CD14-positive monocyte (primary cell): ENCODE measurements around the gene CENPP. TPM values are rescaled to one million over a fixed set of nuclear protein-coding genes. Genes with fewer than 3 reads are reported as not detected.

ENCODE experiments used
- DNase-seq, 3 donors: peaks; one replicate each; pipeline ENCODE4 v3.0.0-alpha.2; 2011 to 2022
- H2AFZ ChIP-seq: 2 replicates; pipeline ENCODE4 v1.6.0; 2012; ENCODE audit warnings: mild to moderate bottlenecking, low read depth, low read length, inconsistent platforms; ENCODE audit not compliant: insufficient read depth, poor library complexity, severe bottlenecking
- H3K27ac ChIP-seq, 2 donors: 1 replicate in 1 of 2; 2 replicates in 1 of 2; pipeline ENCODE4 v1.5.1; 2012 to 2013; ENCODE audit warnings: low read length in 2 of 2, control low read depth in 1 of 2, inconsistent platforms in 1 of 2, low read depth in 1 of 2, mild to moderate bottlenecking in 1 of 2
- H3K27me3 ChIP-seq, 2 donors: one replicate each; pipeline versions ENCODE4 v1.6.0 to v1.6.1; 2011 to 2013; ENCODE audit warnings: low read length in 2 of 2; ENCODE audit not compliant: control insufficient read depth in 2 of 2, insufficient read depth in 2 of 2
- H3K36me3 ChIP-seq, 2 donors: replicated peaks in 1 of 2; 1 replicate in 1 of 2; 2 replicates in 1 of 2; pipeline versions ENCODE4 v1.5.1 to v1.6.1; 2012 to 2013; ENCODE audit warnings: low read length in 2 of 2, control low read depth in 1 of 2, inconsistent platforms in 1 of 2, mild to moderate bottlenecking in 1 of 2; ENCODE audit not compliant: insufficient read depth in 2 of 2, control insufficient read depth in 1 of 2
- H3K4me1 ChIP-seq, 2 donors: 1 replicate in 1 of 2; 2 replicates in 1 of 2; pipeline versions ENCODE4 v1.5.1 to v1.6.1; 2012 to 2013; ENCODE audit warnings: low read length in 2 of 2, control low read depth in 1 of 2, inconsistent platforms in 1 of 2, mild to moderate bottlenecking in 1 of 2, moderate library complexity in 1 of 2; ENCODE audit not compliant: insufficient read depth in 2 of 2, control insufficient read depth in 1 of 2
- H3K4me2 ChIP-seq: replicated peaks from 2 replicates; pipeline ENCODE3; 2012; ENCODE audit warnings: low read length, moderate library complexity, mild to moderate bottlenecking; ENCODE audit not compliant: poor library complexity, severe bottlenecking; ENCODE audit errors: extremely low read depth
- H3K4me3 ChIP-seq, 3 experiments: fragments of 200-600 bp in 1 of 3; sonication (generic) in 1 of 3; replicated peaks in 1 of 3; 1 replicate in 2 of 3; 2 replicates in 1 of 3; pipeline ENCODE4 v1.5.1; 2011 to 2013; ENCODE audit warnings: low read length in 3 of 3, mild to moderate bottlenecking in 3 of 3, control low read depth in 2 of 3, low read depth in 2 of 3, inconsistent platforms in 1 of 3, moderate library complexity in 1 of 3
- H3K79me2 ChIP-seq: 2 replicates; pipeline ENCODE4 v1.6.0; 2012; ENCODE audit warnings: mild to moderate bottlenecking, control low read depth, inconsistent platforms, low read length, moderate library complexity; ENCODE audit not compliant: insufficient read depth
- H3K9ac ChIP-seq: 2 replicates; pipeline ENCODE4 v1.6.0; 2017; ENCODE audit warnings: low read length, mild to moderate bottlenecking; ENCODE audit not compliant: insufficient read depth, poor library complexity, severe bottlenecking
- H3K9me3 ChIP-seq, 2 donors: replicated peaks in 1 of 2; 1 replicate in 1 of 2; 2 replicates in 1 of 2; pipeline versions ENCODE4 v1.5.1 to v1.6.1; 2012 to 2013; ENCODE audit warnings: low read length in 2 of 2, control low read depth in 1 of 2; ENCODE audit not compliant: control insufficient read depth in 1 of 2, insufficient read depth in 1 of 2
- H4K20me1 ChIP-seq: 2 replicates; pipeline ENCODE4 v1.6.0; 2012; ENCODE audit warnings: mild to moderate bottlenecking, low read length, control low read depth, moderate library complexity; ENCODE audit not compliant: insufficient read depth
- H3K27ac Mint-ChIP-seq, 7 donors: one replicate each; pipeline ENCODE4 v1.8.0; 2020; ENCODE audit warnings: mild to moderate bottlenecking in 7 of 7, mixed read lengths in 7 of 7, moderate library complexity in 6 of 7, inconsistent platforms in 2 of 7
- H3K27me3 Mint-ChIP-seq, 3 donors: one replicate each; pipeline ENCODE4 v1.8.0; 2021 to 2022; ENCODE audit warnings: low read depth in 3 of 3, mild to moderate bottlenecking in 3 of 3, mixed read lengths in 3 of 3, moderate library complexity in 3 of 3, inconsistent platforms in 1 of 3
- H3K36me3 Mint-ChIP-seq, 2 donors: one replicate each; pipeline ENCODE4 v1.8.0; 2020; ENCODE audit warnings: mixed read lengths in 2 of 2, inconsistent platforms in 1 of 2, mild to moderate bottlenecking in 1 of 2
- H3K4me1 Mint-ChIP-seq: one replicate; pipeline ENCODE4 v1.8.0; 2020; ENCODE audit warnings: mild to moderate bottlenecking, mixed read lengths
- H3K4me3 Mint-ChIP-seq, 2 donors: one replicate each; pipeline ENCODE4 v1.8.0; 2020; ENCODE audit warnings: mild to moderate bottlenecking in 2 of 2, mixed read lengths in 2 of 2, moderate library complexity in 1 of 2
- H3K9me3 Mint-ChIP-seq, 7 donors: one replicate each; pipeline ENCODE4 v1.8.0; 2020 to 2022; ENCODE audit warnings: mixed read lengths in 7 of 7, mild to moderate bottlenecking in 6 of 7, moderate library complexity in 6 of 7, inconsistent platforms in 2 of 7
- CTCF ChIP-seq: fragments of 200-600 bp; IDR thresholded peaks from one replicate; pipeline ENCODE4 v1.8.0; 2022; ENCODE audit warnings: antibody characterized with exemption, mild to moderate bottlenecking
- WGBS: methylation state at CpG from one replicate; pipeline ENCODE4 v1.1.5; 2013; ENCODE audit warnings: missing lambda C conversion rate; ENCODE audit not compliant: insufficient coverage; 5-methylcytosine and 5-hydroxymethylcytosine counted together
- intact Hi-C, 2 donors: fragments of 100-400 bp; cut with micrococcal nuclease; formaldehyde crosslinking; loops; one replicate each; pipeline versions ENCODE4 v1.15.0 to v1.15.1; 2023
- polyA plus RNA-seq, 3 donors: library from polyadenylated mRNA; depleted of rRNA in 1 of 3; unstranded in 2 of 3; stranded (reverse) in 1 of 3; fragments of 300-500 nt in 2 of 3; fragments of >200 nt in 1 of 3; fragmentation: Illumina TruSeq in 2 of 3; gene quantifications; 1 replicate in 2 of 3; 2 replicates in 1 of 3; pipeline ENCODE4 v1.2.3, GENCODE V29; 2012 to 2021

The CENPP gene
- polyA plus RNA-seq, 3 donors = 0.50 to 1.1 (median 1.1) TPM

- Histone ChIP-seq H4K20me1 (no peaks in the 10 kb centered on the region), H3K9ac (no peak overlapping the region), H2AFZ (peak overlapping the region; percentile 21), H3K4me2 (peak overlapping the region; percentile 63), H3K27ac (peak overlapping the region in 1 of 2 donors; percentile 67), H3K4me1 (peaks cover 16 to 22% of the 10 kb centered on the region in 2 donors), H3K36me3 (no peaks in the 10 kb centered on the region), H3K27me3 (no peaks in the 10 kb centered on the region), H3K79me2 (no peaks in the 10 kb centered on the region), H3K4me3 (peak overlapping the region in 1 of 3 experiments; percentile 8), H3K9me3 (peaks cover 8 to 18% of the 10 kb centered on the region in 2 donors)
- Mint-ChIP-seq H3K27ac (peak overlapping the region in 4 of 7 donors; percentile 23 to 87 (median 78)), H3K4me3 (no peak overlapping the region), H3K4me1 (peaks cover 37% of the 10 kb centered on the region), H3K27me3 (peaks cover 0 to 4% (median 0%) of the 10 kb centered on the region in 3 donors), H3K36me3 (peaks cover 6 to 15% of the 10 kb centered on the region in 2 donors), H3K9me3 (peaks cover 10 to 19% (median 15%) of the 10 kb centered on the region in 7 donors)
- DNase-seq = no peak
- WGBS = no CpG with 5 or more reads among the region's 1 CpG
- no peak for TF ChIP-seq CTCF
- intact Hi-C loops = no loop called here
Measured at GRCh38 chr9:92589923-92590322, 264.2 kb downstream of the CENPP start.

- Histone ChIP-seq H3K79me2 (no peaks in the 10 kb centered on the region), H3K9ac (no peak overlapping the region), H3K9me3 (peaks cover 8 to 18% of the 10 kb centered on the region in 2 donors), H2AFZ (peak overlapping the region; percentile 21), H3K27me3 (no peaks in the 10 kb centered on the region), H3K4me3 (peak overlapping the region in 1 of 3 experiments; percentile 8), H3K4me1 (peaks cover 16 to 22% of the 10 kb centered on the region in 2 donors), H3K27ac (peak overlapping the region in 1 of 2 donors; percentile 67), H4K20me1 (no peaks in the 10 kb centered on the region), H3K4me2 (peak overlapping the region; percentile 63), H3K36me3 (no peaks in the 10 kb centered on the region)
- WGBS = 5% methylated on average over 3 of the region's 3 CpGs
- Mint-ChIP-seq H3K9me3 (peaks cover 10 to 19% (median 15%) of the 10 kb centered on the region in 7 donors), H3K4me3 (peak overlapping the region in 1 of 2 donors; percentile 29), H3K27me3 (peaks cover 0 to 4% (median 0%) of the 10 kb centered on the region in 3 donors), H3K27ac (peak overlapping the region in 4 of 7 donors; percentile 23 to 87 (median 75)), H3K36me3 (peaks cover 6 to 15% of the 10 kb centered on the region in 2 donors), H3K4me1 (peaks cover 37% of the 10 kb centered on the region)
- intact Hi-C loops = no loop called here
- TF ChIP-seq CTCF = no peak
- peak in 2 of 3 donors; percentile 8 to 13 for DNase-seq
Measured at GRCh38 chr9:92590377-92590776, 264.6 kb downstream of the CENPP start.
